Kidney (tissue), 14 donors: Measurements from ENCODE around the gene SCLY. TPM values are rescaled to one million over a fixed set of nuclear protein-coding genes. Genes with fewer than 3 reads are reported as not detected.

Experiments
- DNase-seq, 5 donors: peaks; one replicate each; pipeline ENCODE4 v3.0.0-alpha.2; 2013 to 2020
- FAIRE-seq: peaks from 2 replicates; lab custom pipeline; 2012; peaks lifted over from hg19 to GRCh38; lab: Jason Lieb, UNC
- H3K27ac ChIP-seq, 2 donors: one replicate each; pipeline ENCODE4 v1.7.0; 2013; ENCODE audit warnings: low read depth in 2 of 2, low read length in 2 of 2, inconsistent platforms in 1 of 2
- H3K27me3 ChIP-seq: one replicate; pipeline ENCODE4 v1.7.1; 2013; ENCODE audit warnings: low read length, inconsistent platforms; ENCODE audit not compliant: control insufficient read depth, insufficient read depth
- H3K36me3 ChIP-seq, 3 donors: one replicate each; pipeline versions ENCODE4 v1.7.0 to v1.7.1; 2013; ENCODE audit warnings: low read length in 3 of 3, control low read depth in 1 of 3, inconsistent platforms in 1 of 3; ENCODE audit not compliant: insufficient read depth in 3 of 3, control insufficient read depth in 2 of 3
- H3K4me1 ChIP-seq, 3 donors: one replicate each; pipeline versions ENCODE4 v1.7.0 to v1.7.1; 2013; ENCODE audit warnings: low read length in 3 of 3, inconsistent platforms in 1 of 3, low read depth in 1 of 3; ENCODE audit not compliant: control insufficient read depth in 2 of 3, insufficient read depth in 2 of 3
- H3K4me3 ChIP-seq, 3 donors: one replicate each; pipeline versions ENCODE4 v1.7.0 to v1.8.1; 2013; ENCODE audit warnings: low read length in 3 of 3, control low read depth in 1 of 3, inconsistent platforms in 1 of 3
- H3K9ac ChIP-seq, 3 donors: one replicate each; pipeline versions ENCODE4 v1.7.0 to v1.7.1; 2013; ENCODE audit warnings: low read length in 3 of 3, control low read depth in 1 of 3, inconsistent platforms in 1 of 3
- H3K9me3 ChIP-seq, 3 donors: one replicate each; pipeline versions ENCODE4 v1.7.0 to v1.7.1; 2013; ENCODE audit warnings: low read length in 3 of 3, control low read depth in 1 of 3, inconsistent platforms in 1 of 3; ENCODE audit not compliant: control insufficient read depth in 2 of 3, insufficient read depth in 1 of 3
- intact Hi-C: fragments of 100-400 bp; cut with DNase I; formaldehyde crosslinking; loops from one replicate; pipeline ENCODE4 v1.11.1; 2022
- polyA plus RNA-seq: library from polyadenylated mRNA; stranded (reverse); fragments of 350-450 nt; fragmentation: Illumina TruSeq; extraction: RNeasy Lipid Tissue Mini Kit (QIAGEN cat#74804); gene quantifications from one replicate; pipeline ENCODE4 v1.2.3, GENCODE V29; 2014; ENCODE audit warnings: low read depth, low replicate concordance; ENCODE audit not compliant: insufficient read depth
- total RNA-seq: library from RNA; stranded (reverse); fragmentation: NEBNext Ultra II Directional; extraction: Animal tissue kit (Norgen Biotek cat#: 25700); gene quantifications from one replicate; pipeline ENCODE4 v1.2.1, GENCODE V29; 2021
- TF ChIP-seq, protein P1 (sequence below): IDR thresholded peaks from 3 replicates; pipeline ENCODE4 v1.5.1; 2012; ENCODE audit warnings: mild to moderate bottlenecking, moderate library complexity, borderline replicate concordance; ENCODE audit not compliant: insufficient read depth; ENCODE audit errors: extremely low read depth
- donor health status: control.
- donor health status: control.
- donor health status: control.
- donor health status: control.
- donor health status: control.
- donor health status: DM: yes; HTN: yes; CAD: no.
- donor health status: Normal renal cell carcinoma (clear cell type).

Gene SCLY
- total and polyA plus RNA-seq, 2 donors from 2014 or later: 18.3 to 21.9 TPM

DNA sequence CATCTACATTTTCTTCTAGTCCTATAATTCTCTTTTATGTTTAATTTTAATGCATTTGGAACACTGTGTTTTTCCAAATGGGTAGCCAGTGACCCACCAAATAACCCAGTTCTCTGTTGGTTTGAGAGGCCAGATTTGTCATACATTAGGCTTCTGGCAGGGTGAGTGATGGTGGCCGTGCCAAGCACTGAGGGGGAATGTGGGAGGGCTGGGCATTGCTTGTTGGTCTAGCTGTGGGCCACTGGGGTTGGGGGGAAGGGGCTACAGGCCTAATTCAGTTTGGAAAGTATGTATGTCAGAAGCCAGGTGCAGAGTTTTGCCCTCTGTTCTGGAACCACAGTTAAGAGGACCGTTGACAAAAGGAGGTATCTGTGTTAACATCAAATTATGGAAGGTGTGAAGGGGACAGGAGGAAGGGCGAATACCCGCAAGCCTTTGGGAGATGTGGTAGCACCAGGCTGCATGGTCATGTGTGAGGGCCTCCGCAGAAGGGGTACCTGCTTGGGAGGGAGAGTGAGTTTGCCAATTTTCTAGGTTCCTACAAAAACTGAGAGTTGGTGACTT, 38.1 kb upstream of the SCLY start:
- Histone ChIP-seq H3K4me3 (no peak overlapping the region), H3K9ac (no peak overlapping the region), H3K4me1 (no peaks in the 10 kb centered on the region), H3K27ac (no peak overlapping the region), H3K27me3 (no peaks in the 10 kb centered on the region), H3K9me3 (no peaks in the 10 kb centered on the region), H3K36me3 (peaks cover 0 to 2% (median 0%) of the 10 kb centered on the region in 3 donors)
- no peak for DNase-seq
- FAIRE-seq: no peak
- TF ChIP-seq, protein P1, sequence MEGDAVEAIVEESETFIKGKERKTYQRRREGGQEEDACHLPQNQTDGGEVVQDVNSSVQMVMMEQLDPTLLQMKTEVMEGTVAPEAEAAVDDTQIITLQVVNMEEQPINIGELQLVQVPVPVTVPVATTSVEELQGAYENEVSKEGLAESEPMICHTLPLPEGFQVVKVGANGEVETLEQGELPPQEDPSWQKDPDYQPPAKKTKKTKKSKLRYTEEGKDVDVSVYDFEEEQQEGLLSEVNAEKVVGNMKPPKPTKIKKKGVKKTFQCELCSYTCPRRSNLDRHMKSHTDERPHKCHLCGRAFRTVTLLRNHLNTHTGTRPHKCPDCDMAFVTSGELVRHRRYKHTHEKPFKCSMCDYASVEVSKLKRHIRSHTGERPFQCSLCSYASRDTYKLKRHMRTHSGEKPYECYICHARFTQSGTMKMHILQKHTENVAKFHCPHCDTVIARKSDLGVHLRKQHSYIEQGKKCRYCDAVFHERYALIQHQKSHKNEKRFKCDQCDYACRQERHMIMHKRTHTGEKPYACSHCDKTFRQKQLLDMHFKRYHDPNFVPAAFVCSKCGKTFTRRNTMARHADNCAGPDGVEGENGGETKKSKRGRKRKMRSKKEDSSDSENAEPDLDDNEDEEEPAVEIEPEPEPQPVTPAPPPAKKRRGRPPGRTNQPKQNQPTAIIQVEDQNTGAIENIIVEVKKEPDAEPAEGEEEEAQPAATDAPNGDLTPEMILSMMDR: no peak
- intact Hi-C loops: no loop called here

DNA sequence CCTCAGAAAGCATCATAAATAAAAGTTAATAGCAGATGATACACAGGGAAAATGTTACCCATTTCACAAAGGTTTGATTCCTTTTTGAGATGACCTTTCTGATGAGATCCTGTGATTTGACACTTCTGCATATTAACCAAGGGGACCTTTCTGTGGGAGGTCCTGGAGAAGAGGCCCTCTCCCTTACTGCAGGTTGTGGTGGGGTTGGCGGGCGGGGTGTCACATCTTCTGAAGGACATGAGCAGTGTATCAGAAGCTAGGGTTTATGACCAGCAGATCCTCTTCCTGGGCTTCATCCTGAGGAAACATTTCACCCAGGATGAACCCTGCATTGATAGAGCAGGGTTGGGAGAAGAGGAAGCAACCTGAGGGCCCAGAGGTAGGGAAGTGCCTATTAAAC, 37.2 kb upstream of the SCLY start:
- intact Hi-C loops: no loop called here
- Histone ChIP-seq H3K27me3 (no peaks in the 10 kb centered on the region), H3K4me1 (no peaks in the 10 kb centered on the region), H3K36me3 (peaks cover 0 to 2% (median 0%) of the 10 kb centered on the region in 3 donors), H3K4me3 (no peak overlapping the region), H3K27ac (no peak overlapping the region), H3K9me3 (no peaks in the 10 kb centered on the region), H3K9ac (no peak overlapping the region)
- FAIRE-seq (no peak), DNase-seq (no peak)
- TF ChIP-seq, protein P1: no peak

DNA sequence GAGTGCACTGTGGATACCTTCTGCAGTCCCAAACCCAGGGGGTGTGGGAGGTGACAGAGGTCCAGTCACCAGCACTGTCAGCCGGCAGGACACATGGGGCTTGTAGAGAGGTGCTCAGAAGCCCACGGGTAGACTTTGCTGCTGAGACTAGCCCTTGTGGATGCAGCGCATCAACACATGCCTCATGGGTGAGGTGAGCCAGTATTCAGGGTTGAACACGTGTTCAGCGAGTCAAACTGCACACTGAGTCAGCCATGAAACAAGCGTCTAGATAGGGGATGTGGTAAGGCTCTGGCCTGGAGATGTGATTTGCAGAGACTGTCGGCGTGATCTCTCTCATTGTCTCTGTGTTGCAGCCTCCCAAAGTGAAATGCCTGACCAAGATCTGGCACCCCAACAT, 35.8 kb upstream of the SCLY start:
- H3K27ac ChIP-seq: no peak overlapping the region
- DNase-seq (no peak), FAIRE-seq (no peak)
- no peaks in the 10 kb centered on the region for H3K9me3 ChIP-seq
- peaks cover 0 to 5% (median 2%) of the 10 kb centered on the region in 3 donors for H3K36me3 ChIP-seq
- intact Hi-C loops: no loop called here
- H3K4me1 ChIP-seq: no peaks in the 10 kb centered on the region
- H3K4me3 ChIP-seq: no peak overlapping the region
- TF ChIP-seq, protein P1: no peak
- no peaks in the 10 kb centered on the region for H3K27me3 ChIP-seq
- no peak overlapping the region for H3K9ac ChIP-seq
